Uterus (tissue), 2 donors: ENCODE measurements around the gene SNRK.

Experiments used
- CTCF ChIP-seq, 4 experiments: fragments of 200-600 bp in 2 of 4; fragments of 450-650 bp in 2 of 4; sonication (generic) in 2 of 4; IDR thresholded peaks; one replicate each; pipeline ENCODE4 v1.5.1; 2016 to 2019; ENCODE audit warnings: antibody characterized with exemption in 4 of 4, mild to moderate bottlenecking in 2 of 4, moderate library complexity in 1 of 4
- POLR2A ChIP-seq, 2 donors: fragments of 450-650 bp; IDR thresholded peaks; one replicate each; pipeline ENCODE4 v1.6.1; 2016; ENCODE audit warnings: antibody characterized with exemption in 2 of 2, mild to moderate bottlenecking in 1 of 2, moderate library complexity in 1 of 2

GRCh38 chr3:43366885-43367284, 80.5 kb downstream of the SNRK start:
- TF ChIP-seq CTCF (IDR thresholded peaks at IDR 0.05) (no peak), POLR2A (IDR thresholded peaks at IDR 0.05) (no peak)
